Stimulated activated CD4-positive, alpha-beta T cell treated with anti-CD3 and anti-CD28 coated beads, Interleukin-4, amount 100 ng/mL, for 48 hours (primary cell): ENCODE data around the gene GUCY2D.
"Not testable (repeated sequence)": the region's sequence is repeated elsewhere in the genome, so short reads cannot be mapped to it uniquely, and the experiment has no call there.

ENCODE experiments used
- DNase-seq, 2 donors: peaks; one replicate each; pipeline ENCODE4 v3.0.0-alpha.2; 2020; ENCODE audit warnings: low read depth in 2 of 2

GUCY2D gene

DNA sequence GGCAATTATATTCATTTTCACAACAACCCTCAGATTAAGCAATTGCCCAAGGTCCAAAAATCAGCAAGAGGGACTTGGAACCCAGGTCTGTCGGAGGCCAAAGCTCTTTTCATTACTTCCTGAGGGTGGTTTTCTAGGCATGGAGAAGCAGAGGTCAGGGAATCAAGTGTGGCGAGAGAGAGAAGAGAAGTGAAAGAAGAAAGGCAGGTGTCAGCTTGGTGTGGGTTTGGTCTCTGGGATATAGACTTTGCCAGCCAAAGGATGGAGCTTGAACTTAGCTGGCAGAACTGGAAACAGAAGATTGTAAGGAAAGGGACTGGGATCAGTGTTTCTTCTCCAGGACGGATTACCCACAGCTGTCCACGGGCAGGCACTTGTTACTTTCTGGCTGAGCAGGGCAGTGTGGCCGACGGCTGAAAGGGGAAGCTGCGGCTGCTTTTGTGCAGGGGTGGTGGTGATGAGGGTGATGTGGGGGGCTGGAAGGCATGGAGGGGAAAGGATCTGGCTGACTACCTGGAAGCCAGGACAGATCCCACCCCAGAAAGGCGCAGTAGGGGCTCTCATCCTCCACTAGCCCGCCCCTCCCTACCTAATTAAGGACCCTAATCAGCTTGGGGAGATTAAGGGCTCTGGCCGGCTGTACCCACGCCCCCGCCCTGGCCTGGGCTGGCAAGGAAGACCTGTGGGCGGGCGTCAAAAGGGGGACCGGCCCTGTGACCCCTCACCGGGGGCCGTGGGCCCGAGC is at the start of gene GUCY2D:
Gene GUCY2D, plus strand, starts transcription at position 640 of the 745 bp plus-strand sequence. CDS start 433 bp downstream, outside the sequence.
- no peak for DNase-seq

DNA sequence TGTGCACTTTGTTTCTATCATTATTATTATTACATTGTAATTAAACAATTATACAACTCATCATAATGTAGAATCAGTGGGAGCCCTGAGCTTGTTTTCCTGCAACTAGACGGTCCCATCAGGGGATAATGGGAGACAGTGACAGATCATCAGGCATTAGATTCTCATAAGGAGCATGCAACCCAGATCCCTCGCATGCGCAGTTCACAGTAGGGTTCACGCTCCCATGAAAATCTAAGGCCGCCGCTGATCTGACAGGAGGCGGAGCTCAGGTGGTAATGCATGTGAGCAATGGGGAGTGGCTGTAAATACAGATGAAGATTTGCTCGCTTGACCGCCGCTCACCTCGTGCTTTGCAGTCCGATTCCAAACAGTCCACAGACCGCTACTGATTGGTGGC is 49.1 kb upstream of the GUCY2D start:
- DNase-seq, result not testable (repeated sequence)

DNA sequence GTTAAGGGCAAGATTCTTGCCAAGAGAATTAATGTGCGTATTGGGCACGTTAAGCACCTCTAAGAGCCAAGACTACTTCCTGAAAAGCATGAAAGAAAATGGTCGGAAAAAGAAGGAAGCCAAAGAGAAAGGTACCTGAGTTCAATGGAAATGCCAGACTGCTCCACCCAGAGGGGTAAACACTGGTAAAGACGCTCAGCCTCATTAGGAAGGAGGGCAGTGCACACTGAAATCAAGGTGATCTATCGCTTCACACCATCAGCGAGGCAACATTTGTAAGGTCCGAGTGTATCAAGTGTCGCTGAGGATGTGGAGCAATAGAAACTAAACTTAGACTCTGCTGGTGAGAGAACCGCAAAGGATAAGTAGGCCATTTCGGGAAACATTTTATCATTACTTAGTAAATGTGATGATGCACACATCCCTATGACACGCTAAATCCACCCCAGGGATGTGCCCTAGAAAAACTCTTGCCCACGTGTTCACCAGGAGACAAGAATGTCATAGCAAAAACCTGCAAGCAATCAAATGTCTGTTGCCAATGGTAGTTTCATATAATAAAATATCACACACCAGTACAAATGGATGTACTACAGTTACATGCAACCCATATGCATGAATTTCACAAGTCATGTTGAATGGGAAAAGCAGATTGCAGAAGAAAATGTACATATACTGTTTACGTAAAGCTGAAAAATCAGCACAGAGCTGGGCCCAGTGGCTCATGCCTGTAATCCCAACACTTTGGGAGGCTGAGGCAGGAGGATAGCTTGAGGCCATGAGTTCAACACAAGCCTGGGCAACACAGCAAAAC is 46.8 kb upstream of the GUCY2D start:
- DNase-seq, result no peak

DNA sequence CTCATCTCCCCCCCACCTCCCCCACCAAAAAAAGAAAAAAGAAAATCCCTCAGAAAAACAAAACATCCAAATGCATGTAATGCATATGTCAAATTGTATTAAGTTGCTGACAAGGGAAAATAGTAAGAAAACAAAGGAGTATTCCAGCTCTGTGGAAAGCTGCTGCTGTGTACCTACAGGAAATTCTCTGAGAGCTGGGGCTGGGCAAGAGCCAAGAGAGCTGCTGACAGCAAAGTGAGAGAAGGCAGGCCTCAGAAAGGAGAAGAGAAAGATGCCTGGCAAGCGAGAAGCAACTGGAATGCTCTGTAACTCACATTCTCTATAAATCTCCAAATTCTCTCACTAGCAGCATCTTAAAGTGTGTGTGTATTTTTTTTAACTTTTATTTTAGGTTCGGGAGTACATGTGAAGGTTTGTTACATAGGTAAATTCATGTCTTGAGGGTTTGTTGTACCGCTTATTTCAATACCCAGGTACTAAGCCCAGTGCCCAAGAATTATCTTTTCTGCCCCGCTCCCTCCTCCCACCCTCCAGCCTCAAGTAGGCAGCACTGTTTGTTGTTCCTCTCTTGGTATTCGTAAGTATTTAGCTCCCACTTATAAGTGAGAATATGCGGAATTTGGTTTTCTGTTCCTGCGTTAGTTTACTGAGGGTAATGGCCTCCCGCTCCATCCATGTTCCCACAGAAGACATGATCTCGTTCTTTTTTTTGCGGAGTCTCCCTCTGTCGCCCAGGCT is 46.0 kb upstream of the GUCY2D start:
- no peak for DNase-seq

DNA sequence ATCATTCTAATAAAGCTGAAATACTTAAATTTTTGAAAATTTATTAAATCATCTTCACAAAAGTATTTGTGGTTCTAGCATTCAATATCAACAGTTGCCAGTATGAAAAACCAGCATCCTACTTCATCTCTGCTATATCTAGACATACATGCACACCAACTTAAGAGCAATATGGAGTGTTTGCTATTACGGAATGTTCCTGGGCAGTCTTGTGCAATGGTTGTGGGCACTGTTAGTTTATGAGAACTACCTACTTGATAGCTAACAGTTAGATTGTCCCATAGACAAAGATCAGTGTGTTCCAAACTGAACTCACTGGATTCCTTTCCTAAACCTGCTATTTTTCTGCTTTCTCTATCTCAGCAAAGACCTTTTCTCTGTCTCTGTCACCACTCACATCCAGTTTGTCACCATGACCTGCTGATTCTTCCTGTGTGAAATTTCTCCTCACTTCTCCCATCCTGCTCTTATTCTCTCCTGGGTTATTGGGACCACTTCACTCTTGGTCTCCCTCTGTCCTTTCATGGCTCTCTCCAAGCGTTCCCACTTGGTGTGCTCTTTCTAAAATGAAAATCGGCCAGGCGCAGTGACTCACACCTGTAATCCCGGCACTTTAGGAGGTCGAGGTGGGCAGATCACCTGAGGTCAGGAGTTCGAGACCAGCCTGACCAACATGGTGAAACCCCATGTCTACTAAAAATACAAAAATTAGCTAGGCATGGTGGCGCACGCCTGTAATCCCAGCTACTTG is 42.7 kb upstream of the GUCY2D start:
- DNase-seq, result no peak

DNA sequence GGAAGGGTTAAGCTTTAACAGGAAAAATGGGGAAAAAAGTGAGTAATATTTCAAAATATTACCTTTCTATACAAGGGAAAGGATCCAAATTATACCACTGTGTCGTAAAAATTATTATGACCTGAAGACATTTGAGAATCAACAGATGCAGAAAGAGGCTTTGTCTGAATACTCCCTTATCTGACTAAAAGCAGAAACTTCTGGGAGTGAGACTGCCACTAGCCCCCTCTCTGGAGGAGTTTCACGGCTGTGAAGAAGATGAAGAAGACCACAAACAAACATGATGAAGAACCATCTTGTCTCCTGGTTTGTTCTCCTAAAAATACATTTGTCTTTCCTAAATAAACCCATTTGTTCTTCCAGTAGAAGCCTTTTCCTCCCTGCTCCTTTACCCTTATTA is 41.0 kb upstream of the GUCY2D start:
- no peak for DNase-seq

DNA sequence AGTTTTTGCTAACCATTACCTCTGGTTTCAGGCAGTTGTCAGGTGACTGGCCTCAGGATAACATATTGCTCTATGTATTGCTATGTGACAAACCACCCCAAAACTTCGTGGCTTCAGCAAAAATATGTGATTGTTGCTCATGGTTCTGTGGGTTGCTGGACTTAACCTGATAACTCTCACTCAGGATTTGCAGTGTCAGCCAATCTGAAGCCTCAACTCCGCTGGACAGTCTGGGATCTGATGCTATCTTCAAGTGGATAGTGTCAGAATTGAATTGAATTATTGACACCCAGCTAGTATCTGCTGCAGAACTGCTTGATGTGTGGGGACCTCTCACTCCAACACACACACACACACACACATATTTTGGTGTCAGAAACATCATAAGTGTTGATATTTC is 34.7 kb upstream of the GUCY2D start:
- no peak for DNase-seq

DNA sequence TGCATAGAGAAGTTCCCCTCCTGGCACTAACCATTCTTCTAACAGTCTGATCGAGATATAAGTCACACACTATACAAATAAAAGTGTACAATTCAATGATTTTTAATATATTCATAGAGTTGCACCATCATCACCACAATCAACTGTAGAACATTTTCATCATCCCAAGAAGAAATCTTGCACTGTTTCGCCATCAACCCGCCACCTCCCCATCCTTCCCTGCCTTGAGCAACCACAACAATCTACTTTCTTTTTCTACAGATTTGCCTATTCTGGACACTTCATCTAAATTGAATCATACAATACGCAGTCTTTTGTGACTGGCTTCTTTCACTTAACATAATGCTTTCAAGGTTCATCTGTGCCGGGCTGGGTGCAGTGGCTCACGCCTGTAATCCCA is 33.0 kb upstream of the GUCY2D start:
- no peak for DNase-seq

DNA sequence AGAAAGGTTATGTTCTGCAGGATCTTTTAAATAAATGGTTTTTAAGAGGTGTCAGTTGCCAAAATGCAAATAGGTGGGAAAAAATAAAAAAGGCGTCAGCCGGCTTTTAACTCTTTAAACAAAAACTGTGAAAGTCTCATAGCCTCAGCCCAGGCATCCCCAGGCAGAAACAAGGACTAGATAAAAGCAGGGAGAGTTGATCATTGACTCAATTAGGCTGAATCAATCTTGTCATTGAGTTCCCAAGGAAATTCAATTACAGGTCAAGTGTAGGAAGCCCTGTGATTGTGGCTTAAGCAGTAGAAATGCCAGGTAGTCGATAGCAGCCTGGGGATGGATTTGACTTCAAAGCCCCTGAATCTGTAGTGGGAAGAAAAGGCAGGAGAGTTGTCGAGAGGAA is 30.8 kb upstream of the GUCY2D start:
- DNase-seq, result no peak

DNA sequence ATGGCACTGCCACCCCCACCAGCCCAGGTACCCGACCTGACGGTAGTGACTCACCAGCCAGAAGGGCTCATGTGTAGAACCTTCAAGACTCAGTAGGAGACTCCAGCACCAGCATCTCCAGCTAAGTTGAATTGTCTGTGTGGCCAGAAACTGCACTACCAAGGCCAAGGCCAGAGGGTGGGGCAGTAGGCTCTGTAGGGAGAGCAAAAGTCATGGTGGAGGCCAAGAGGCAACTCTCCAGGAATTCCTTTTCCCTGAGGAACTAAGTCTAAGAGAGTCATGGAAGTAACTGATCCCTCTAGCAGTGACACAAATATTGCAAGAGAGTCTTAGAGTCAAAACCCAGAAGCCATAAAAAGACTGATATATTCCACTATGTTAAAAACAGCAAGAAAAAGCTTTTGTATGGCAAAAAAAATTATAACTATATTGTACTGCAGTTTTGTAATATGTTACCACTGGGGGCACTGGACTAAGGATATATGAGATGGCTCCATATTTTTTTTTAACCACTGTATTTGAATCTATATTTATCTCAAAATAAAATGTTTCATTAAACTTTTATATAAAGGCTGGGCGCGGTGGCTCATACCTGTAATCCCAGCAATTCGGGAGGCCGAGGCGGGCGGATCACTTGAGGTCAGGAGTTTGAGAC is 30.2 kb upstream of the GUCY2D start:
- DNase-seq, result no peak

DNA sequence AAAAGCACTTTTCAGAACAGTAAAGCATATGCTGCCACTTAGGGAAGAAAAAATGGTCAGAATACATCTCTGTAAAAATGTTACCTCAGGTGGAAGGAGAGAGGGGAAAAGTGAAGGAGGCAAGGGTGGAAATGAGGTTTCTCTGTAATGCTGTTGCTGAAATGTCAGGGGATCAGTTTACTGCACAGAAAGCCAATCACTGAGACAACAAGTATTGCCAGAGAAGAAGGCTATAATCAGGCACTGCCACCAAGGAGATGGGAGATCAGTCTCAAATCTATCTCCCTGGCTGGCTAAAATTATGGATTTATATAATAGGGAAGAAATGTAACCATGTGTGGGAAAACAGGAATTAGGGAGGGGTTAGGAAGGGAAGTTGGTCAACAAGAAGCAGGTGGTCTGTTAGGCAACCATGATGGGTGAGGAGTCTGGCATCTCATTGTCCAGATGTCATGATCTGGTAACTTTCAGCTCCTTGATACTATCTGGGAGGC is 27.7 kb upstream of the GUCY2D start:
- no peak for DNase-seq

DNA sequence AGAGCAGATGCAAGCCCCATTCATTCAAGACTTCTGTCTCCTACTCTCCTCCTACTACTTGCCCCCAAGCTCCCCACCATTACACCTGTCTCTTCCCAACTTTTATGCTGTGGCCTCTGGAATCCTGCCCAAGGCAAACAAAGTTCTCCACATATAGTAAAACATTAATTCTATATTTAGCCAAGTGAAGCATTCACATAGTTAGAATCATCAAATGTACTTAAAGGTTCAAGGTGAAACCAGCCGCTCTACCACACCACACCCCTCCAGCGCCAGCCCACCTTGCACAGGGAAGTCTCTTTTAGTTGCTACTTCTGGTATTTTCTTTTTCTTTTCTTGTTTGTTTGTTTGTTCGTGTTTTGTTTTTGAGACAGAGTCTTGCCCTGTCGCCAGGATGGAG is 25.4 kb upstream of the GUCY2D start:
- DNase-seq, result no peak

DNA sequence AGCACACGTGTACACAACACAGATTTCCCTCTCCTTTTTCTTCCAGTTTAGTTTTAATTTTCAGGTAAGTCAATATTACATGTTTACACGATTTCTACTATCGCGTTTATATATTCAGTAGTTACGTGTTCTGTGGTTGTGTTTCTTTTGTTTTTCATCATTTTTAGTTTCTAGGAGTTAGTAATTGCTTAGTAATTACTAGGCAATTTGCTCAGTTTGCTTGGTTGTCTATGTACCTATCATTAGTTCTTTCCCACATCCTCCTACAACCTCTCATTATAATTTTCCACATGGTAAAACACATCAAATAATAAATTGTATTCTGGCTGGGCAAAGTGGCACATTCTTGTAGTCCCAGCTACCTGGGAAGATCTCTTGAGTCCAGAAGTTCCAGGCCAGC is 24.6 kb upstream of the GUCY2D start:
- no peak for DNase-seq

DNA sequence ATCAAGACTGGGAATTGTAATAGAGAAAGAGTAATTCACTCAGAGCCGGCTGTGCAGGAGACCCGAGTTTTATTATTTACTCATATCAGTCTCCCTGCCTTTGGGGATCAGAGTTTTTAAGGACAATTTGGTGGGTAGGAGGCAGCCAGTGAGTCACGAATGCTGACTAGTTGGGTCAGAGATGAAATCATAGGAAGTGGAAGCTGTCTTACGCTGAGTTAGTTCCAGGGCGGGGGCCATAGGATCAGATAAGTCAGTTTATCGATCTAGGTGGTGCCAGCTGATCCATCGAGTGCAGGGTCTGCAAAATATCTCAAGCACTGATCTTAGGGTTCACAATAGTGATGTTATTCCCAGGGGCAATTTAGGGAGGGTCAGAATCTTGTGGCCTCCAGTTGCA is 20.2 kb upstream of the GUCY2D start:
- no peak for DNase-seq

DNA sequence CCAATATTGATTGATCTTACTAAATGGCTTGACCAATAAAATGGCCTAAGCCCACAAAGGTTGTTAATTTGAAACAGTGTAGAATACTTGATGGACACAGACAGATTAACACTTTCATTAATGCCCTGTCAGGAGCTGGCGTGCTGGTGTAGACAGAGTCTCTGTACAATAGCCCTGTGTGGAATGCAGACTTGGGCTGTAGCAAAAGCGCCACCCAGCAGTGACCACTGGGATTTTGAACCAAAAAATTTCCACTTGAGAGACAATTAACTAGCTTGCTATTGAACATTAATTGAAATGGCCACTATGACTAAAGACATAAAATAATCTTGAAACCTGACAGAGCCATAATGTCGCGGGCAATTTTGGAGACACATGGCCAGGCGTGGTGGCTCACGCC is 19.7 kb upstream of the GUCY2D start:
- DNase-seq, result no peak

DNA sequence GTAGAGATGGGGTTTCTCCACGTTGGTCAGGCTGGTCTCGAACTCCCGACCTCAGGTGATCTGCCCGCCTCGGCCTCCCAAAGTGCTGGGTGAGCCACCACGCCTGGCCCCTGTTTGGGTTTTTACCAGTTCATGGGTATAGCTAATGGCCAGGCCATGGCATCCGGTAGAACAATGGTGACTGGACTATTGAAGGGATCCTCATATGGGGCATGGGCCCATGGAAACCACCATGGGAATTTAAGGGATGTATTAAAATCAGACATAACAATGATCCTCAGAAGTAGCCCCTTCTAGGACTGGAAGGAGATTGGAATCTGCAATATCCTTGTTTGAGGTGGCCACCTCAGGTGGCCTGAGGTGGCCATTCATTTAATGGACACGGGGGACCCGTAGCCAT is 17.5 kb upstream of the GUCY2D start:
- DNase-seq, result no peak

DNA sequence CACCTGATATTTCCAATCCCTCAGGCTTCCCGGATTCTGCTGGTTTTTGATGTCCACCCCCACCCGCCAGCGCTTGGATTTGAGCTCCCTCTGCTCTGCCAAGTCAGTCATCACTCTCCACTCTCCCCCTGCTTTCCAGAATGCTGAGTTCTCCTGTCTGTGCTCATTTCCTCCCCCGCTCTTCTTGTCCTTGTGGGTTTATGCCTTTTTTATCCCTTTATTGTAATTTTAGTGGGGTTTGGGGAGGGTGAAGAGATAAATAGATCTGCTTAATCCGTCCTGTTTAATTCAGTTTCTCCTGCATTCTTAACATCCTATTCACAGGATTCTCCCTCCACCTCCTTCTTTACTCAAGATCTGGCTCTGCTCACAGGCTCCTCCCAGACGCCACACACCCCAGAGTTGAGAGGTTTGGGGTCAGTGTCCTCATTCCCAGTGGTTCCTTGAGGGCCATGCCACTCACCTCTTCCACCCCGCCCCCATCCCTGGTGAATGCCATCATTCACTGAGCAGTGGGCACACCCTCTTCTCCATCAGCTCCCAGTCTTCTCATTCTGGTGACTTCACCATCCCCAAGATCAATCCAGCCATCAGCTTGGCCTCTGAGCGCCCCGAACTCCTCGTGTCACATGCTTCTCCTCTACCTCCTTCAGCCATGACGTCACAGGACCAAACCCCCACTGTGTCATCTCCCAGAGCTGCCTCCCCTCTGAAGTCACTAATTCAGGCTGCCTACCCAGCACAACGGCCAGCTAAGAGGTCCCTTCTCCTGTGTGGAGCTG is 15.1 kb upstream of the GUCY2D start:
- DNase-seq, result no peak

DNA sequence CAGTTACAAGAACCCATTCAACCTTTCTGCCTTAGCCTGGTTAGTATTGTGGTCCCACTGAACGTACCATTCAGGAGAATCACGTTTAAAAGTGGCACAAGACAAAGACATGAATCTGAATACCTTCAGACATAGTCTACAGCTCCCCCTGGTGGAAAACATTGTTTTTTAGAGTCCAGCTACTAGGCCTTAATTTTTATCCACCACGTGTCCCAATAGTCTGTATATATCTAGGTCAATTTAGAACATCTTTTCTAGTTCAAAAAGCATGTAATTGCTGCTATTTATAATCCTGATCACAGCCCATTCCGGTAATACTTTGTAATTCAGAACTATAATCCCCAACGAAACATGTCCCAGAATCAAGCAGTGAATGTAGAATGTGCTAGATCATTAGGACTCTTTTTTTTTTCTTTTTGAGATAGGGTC is 13.7 kb upstream of the GUCY2D start:
- DNase-seq, result peak in 1 of 2 donors; percentile 35

DNA sequence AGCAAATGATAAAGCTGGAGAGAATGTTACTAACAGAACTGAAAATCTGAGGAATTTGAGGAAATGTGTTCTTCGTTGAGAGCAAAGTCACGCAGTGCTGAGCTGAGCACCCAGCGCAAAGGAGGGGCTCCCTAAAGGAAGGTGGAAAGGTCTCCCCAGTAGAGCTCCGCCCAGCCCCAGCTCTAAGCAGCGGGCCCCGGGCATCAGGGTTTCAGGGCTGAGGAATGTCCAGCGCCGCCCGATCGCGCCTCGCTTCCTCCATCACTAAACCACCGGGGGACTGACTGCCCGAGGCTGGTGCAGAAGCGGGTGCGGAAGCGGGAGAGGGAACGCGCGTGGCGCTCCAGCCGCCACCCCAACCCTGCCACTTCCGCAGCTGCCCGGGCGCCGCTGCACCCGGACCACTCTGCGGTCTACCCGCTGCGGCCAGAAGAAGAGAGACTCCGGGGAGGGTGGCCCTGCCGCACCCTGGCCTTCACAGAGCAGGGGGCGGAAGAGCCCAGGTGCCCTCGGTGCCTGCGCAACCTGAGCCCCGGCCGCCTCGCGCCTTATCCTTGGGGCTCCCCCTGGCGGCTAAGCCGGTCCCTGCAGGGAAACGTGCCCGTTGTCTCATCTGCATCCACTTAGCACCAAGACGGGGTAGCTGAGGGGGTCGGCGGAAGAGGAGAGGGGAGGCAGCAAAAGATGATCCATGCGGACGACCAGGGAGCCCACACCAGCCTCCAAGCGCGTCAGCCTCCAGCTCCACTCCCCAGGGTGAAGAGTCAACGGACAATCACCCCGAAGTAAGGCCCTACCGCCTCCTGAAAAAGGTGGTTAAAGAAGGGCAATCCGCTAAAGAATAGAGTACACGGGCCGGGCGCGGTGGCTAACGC is 12.4 kb upstream of the GUCY2D start:
- DNase-seq, result peak; percentile 87 to 98
